GM23248 (cell line): ENCODE data around the gene DNPH1. TPM values are rescaled to one million over a fixed set of nuclear protein-coding genes. Genes with fewer than 3 reads are reported as not detected.

ENCODE experiments used
- DNase-seq: peaks from one replicate; pipeline ENCODE4 v3.0.0-alpha.2; 2015
- H2AFZ ChIP-seq: fragments of 200-600 bp; sonication (generic); 2 replicates; pipeline ENCODE4 v1.6.1; 2016; ENCODE audit warnings: antibody characterized with exemption
- H3F3A ChIP-seq: fragments of 200-600 bp; sonication (generic); 2 replicates; pipeline ENCODE4 v1.6.1; 2016; ENCODE audit warnings: mild to moderate bottlenecking, antibody characterized with exemption, mixed run types; ENCODE audit not compliant: insufficient read depth
- H3K27ac ChIP-seq: fragments of 200-600 bp; sonication (generic); 2 replicates; pipeline ENCODE4 v1.5.1; 2016; ENCODE audit warnings: mild to moderate bottlenecking
- H3K27me3 ChIP-seq: fragments of 200-600 bp; sonication (generic); replicated peaks from 2 replicates; pipeline ENCODE4 v1.6.1; 2016; ENCODE audit warnings: mild to moderate bottlenecking; ENCODE audit not compliant: insufficient read depth
- H3K36me3 ChIP-seq: fragments of 200-600 bp; sonication (generic); 2 replicates; pipeline ENCODE4 v1.6.1; 2016; ENCODE audit warnings: low read depth, mild to moderate bottlenecking
- H3K4me1 ChIP-seq: fragments of 200-600 bp; sonication (generic); 2 replicates; pipeline ENCODE4 v1.6.1; 2016; ENCODE audit warnings: mild to moderate bottlenecking; ENCODE audit not compliant: insufficient read depth
- H3K4me2 ChIP-seq: fragments of 200-600 bp; sonication (generic); one replicate; pipeline ENCODE4 v1.6.1; 2016; ENCODE audit warnings: mild to moderate bottlenecking; ENCODE audit not compliant: unreplicated experiment
- H3K4me3 ChIP-seq: fragments of 200-600 bp; sonication (generic); 2 replicates; pipeline ENCODE4 v1.5.1; 2016; ENCODE audit warnings: mild to moderate bottlenecking
- H3K79me2 ChIP-seq: fragments of 200-600 bp; sonication (generic); 2 replicates; pipeline ENCODE4 v1.6.1; 2016; ENCODE audit warnings: mild to moderate bottlenecking; ENCODE audit not compliant: insufficient read depth
- H3K9ac ChIP-seq: fragments of 200-600 bp; sonication (generic); 2 replicates; pipeline ENCODE4 v1.6.1; 2016; ENCODE audit warnings: mild to moderate bottlenecking
- H3K9me2 ChIP-seq: fragments of 200-600 bp; sonication (generic); 2 replicates; pipeline ENCODE4 v1.6.1; 2016; ENCODE audit warnings: mixed run types, mild to moderate bottlenecking, moderate library complexity; ENCODE audit not compliant: insufficient read depth
- H3K9me3 ChIP-seq: fragments of 200-600 bp; sonication (generic); one replicate; pipeline ENCODE4 v1.6.1; 2017; ENCODE audit warnings: low read depth
- H4K20me1 ChIP-seq: fragments of 200-600 bp; sonication (generic); 2 replicates; pipeline ENCODE4 v1.6.0; 2016; ENCODE audit not compliant: insufficient read depth
- EZH2 ChIP-seq: fragments of 200-600 bp; sonication (generic); IDR thresholded peaks from 2 replicates; pipeline ENCODE4 v1.6.1; 2018; ENCODE audit warnings: antibody characterized with exemption, mild to moderate bottlenecking; ENCODE audit not compliant: insufficient read depth, poor library complexity, severe bottlenecking
- EZH2phosphoT487 ChIP-seq: fragments of 200-600 bp; sonication (generic); IDR thresholded peaks from 2 replicates; pipeline ENCODE4 v1.6.1; 2018; ENCODE audit warnings: antibody characterized with exemption, moderate library complexity, mild to moderate bottlenecking, low read depth; ENCODE audit not compliant: insufficient read depth
- WGBS, 2 experiments: methylation state at CpG; one replicate each; pipeline ENCODE4 v1.1.6; 2015 to 2017; ENCODE audit warnings: low lambda C conversion rate in 2 of 2, low coverage in 1 of 2; ENCODE audit errors: missing lambda C conversion rate in 2 of 2; 5-methylcytosine and 5-hydroxymethylcytosine counted together
- in situ Hi-C: fragments of 300-500 bp; cut with MboI; formaldehyde crosslinking; loops from 2 replicates; pipeline ENCODE4 v1.15.0; 2020
- polyA plus RNA-seq: library from polyadenylated mRNA; unstranded; fragments of >200 nt; fragmentation: Nextera tagmentation; extraction: Ambion mirVana; gene quantifications from 2 replicates; pipeline ENCODE4 v1.2.1, GENCODE V29; 2016
- total RNA-seq: library from RNA; depleted of rRNA; stranded (reverse); fragments of >200 nt; shearing (Covaris generic); gene quantifications from 2 replicates; pipeline ENCODE4 v1.2.3, GENCODE V29; 2014

DNPH1 gene
- total and polyA plus RNA-seq, 2 experiments from 2014 or later, result 93.6 to 94.8 TPM

GRCh38 chr6:43276577-43277305, 47.5 kb upstream of the DNPH1 start:
- TF ChIP-seq EZH2 (no peak), EZH2phosphoT487 (no peak)
- Histone ChIP-seq H3K4me3 (no peak overlapping the region), H3K9me2 (no peaks in the 10 kb centered on the region), H3K36me3 (no peaks in the 10 kb centered on the region), H2AFZ (no peak overlapping the region), H4K20me1 (no peaks in the 10 kb centered on the region), H3K4me1 (peaks cover 13% of the 10 kb centered on the region; the same call in 1 of the 2 replicates), H3F3A (no peaks in the 10 kb centered on the region), H3K9ac (no peak overlapping the region), H3K79me2 (no peaks in the 10 kb centered on the region), H3K27ac (no peak overlapping the region), H3K4me2 (no peak overlapping the region), H3K9me3 (no peaks in the 10 kb centered on the region), H3K27me3 (peaks cover 23% of the 10 kb centered on the region)
- 89 to 93% methylated on average over 11 of the region's 11 CpGs for WGBS, 2 experiments
- in situ Hi-C loops, result no loop called here
- DNase-seq, result peak; percentile 15

- H4K20me1 ChIP-seq, result no peaks in the 10 kb centered on the region
- DNase-seq, result peak; percentile 27
- peaks cover 13% of the 10 kb centered on the region; the same call in 1 of the 2 replicates for H3K4me1 ChIP-seq
- H3K27ac ChIP-seq, result no peak overlapping the region
- H3K79me2 ChIP-seq, result no peaks in the 10 kb centered on the region
- H3K9me3 ChIP-seq, result no peaks in the 10 kb centered on the region
- 23 to 33% methylated on average over 35 to 57 of the region's 64 CpGs for WGBS, 2 experiments
- no peaks in the 10 kb centered on the region for H3F3A ChIP-seq
- 0 out of 2 replicates have a peak, but pooled peaks have one; percentile 23 for TF ChIP-seq EZH2phosphoT487
- no peak for TF ChIP-seq EZH2
- H3K9ac ChIP-seq, result no peak overlapping the region
- H3K9me2 ChIP-seq, result no peaks in the 10 kb centered on the region
- no peak overlapping the region for H3K4me3 ChIP-seq
- H2AFZ ChIP-seq, result no peak overlapping the region
- peaks cover 23% of the 10 kb centered on the region for H3K27me3 ChIP-seq
- in situ Hi-C loops, result no loop called here
- H3K36me3 ChIP-seq, result no peaks in the 10 kb centered on the region
- no peak overlapping the region for H3K4me2 ChIP-seq
Measured at GRCh38 chr6:43275801-43276576, 46.7 kb upstream of the DNPH1 start.

DNA sequence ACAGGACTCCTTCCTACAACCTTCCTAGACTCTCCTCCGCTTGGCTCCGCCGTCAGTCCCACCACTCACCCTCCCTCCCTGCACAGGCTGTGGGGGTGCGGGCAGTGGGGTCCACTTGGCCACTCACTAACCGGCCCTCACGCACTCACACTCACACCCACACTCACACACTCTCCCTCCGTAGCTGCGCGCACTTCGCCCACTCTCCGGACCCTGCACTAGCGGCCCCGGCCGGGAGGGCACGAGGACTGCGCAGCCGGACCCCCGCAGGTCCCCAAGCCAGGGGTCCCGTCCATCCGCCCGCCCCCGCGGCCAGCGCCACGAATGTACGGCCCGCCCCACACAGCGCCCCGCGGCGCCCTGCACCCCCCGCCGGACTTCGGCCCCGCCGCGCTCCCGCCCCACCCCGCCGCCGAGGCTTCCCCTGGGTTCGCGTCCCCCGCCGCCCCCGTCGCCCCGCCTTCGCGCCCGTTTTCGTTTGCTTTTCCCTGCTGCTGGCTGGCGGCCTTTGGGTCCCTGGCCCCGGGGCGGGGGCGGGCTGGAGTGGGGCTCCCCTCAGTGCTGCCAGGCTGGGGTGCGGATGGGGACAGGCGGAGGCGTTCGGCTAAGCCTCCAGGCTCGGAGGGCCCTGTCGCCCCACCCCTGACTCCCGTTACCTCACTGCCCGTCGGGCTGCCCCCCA, 45.8 kb upstream of the DNPH1 start:
- 10 to 100% methylated on average over 1 to 63 of the region's 65 CpGs for WGBS, 2 experiments
- no peaks in the 10 kb centered on the region for H3K79me2 ChIP-seq
- no peak overlapping the region for H3K27ac ChIP-seq
- H3K9me2 ChIP-seq, result no peaks in the 10 kb centered on the region
- H3K27me3 ChIP-seq, result peaks cover 23% of the 10 kb centered on the region
- peak overlapping the region; percentile 42 for H3K4me3 ChIP-seq
- H3K36me3 ChIP-seq, result no peaks in the 10 kb centered on the region
- H3K9ac ChIP-seq, result 0 out of 2 replicates have a peak overlapping the region, but pooled peaks have one; percentile 30
- peak overlapping the region; percentile 59; the same call in 1 of the 2 replicates for H2AFZ ChIP-seq
- DNase-seq, result peak; percentile 33
- in situ Hi-C loops, result no loop called here
- no peaks in the 10 kb centered on the region for H4K20me1 ChIP-seq
- H3K9me3 ChIP-seq, result no peaks in the 10 kb centered on the region
- peaks cover 13% of the 10 kb centered on the region; the same call in 1 of the 2 replicates for H3K4me1 ChIP-seq
- peak overlapping the region; percentile 58 for H3K4me2 ChIP-seq
- TF ChIP-seq EZH2 (no peak), EZH2phosphoT487 (0 out of 2 replicates have a peak, but pooled peaks have one; percentile 19)
- H3F3A ChIP-seq, result no peaks in the 10 kb centered on the region
